Tibial nerve (tissue), 3 donors: ENCODE measurements around the gene FOLR1.
"Not testable (repeated sequence)": the region's sequence is repeated elsewhere in the genome, so short reads cannot be mapped to it uniquely, and the experiment has no call there.

ENCODE experiments used
- POLR2A ChIP-seq, 2 donors: fragments of 450-650 bp; IDR thresholded peaks; one replicate each; pipeline ENCODE4 v1.6.1; 2017; ENCODE audit warnings: antibody characterized with exemption in 2 of 2, mild to moderate bottlenecking in 2 of 2, moderate library complexity in 2 of 2
- TF ChIP-seq, protein P1 (sequence below), 5 experiments: fragments of 200-600 bp in 3 of 5; fragments of 450-650 bp in 2 of 5; sonication (generic) in 3 of 5; IDR thresholded peaks; one replicate each; pipeline ENCODE4 v1.5.1; 2016 to 2019; ENCODE audit warnings: antibody characterized with exemption in 5 of 5, mild to moderate bottlenecking in 3 of 5, moderate library complexity in 2 of 5

DNA sequence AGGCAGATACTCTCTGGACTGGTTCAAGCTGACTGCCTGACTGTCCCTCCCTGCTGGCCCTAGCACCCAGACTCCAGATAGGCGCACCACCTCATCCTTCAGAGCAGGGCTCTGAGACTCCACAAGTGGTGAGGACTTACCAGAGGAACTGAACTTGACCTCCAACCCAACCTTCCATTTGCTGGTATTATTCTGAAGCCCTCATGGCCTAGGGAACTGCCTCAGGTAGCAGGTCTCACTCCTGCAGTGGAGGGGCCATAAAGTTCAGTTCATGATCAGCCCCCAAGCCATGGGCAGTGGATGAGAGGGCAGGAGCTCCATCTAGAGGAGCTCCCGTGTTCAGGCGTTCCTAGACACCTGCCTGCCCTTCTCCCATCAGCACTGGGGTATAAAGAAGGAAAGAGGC is 10.4 kb upstream of the FOLR1 start:
- TF ChIP-seq, protein P1, sequence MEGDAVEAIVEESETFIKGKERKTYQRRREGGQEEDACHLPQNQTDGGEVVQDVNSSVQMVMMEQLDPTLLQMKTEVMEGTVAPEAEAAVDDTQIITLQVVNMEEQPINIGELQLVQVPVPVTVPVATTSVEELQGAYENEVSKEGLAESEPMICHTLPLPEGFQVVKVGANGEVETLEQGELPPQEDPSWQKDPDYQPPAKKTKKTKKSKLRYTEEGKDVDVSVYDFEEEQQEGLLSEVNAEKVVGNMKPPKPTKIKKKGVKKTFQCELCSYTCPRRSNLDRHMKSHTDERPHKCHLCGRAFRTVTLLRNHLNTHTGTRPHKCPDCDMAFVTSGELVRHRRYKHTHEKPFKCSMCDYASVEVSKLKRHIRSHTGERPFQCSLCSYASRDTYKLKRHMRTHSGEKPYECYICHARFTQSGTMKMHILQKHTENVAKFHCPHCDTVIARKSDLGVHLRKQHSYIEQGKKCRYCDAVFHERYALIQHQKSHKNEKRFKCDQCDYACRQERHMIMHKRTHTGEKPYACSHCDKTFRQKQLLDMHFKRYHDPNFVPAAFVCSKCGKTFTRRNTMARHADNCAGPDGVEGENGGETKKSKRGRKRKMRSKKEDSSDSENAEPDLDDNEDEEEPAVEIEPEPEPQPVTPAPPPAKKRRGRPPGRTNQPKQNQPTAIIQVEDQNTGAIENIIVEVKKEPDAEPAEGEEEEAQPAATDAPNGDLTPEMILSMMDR (IDR thresholded peaks at IDR 0.05) = not testable (repeated sequence)
- TF ChIP-seq POLR2A (IDR thresholded peaks at IDR 0.05) = not testable (repeated sequence)
